CD4-positive, alpha-beta T cell (primary cell): ENCODE data around the gene LRRC3B. TPM values are rescaled to one million over a fixed set of nuclear protein-coding genes. Genes with fewer than 3 reads are reported as not detected.

Source experiments
- ATAC-seq: fragments of 200-7000 bp; cut with Tn5 transposase; one replicate; pipeline ENCODE4 v1.10.0; 2022; ENCODE audit warnings: mild to moderate bottlenecking; ENCODE audit not compliant: poor library complexity
- CTCF ChIA-PET: fragments of 350-600 bp; sonication (Branson Sonifier 250); formaldehyde crosslinking; loops from one replicate; lab custom pipeline; 2021; ENCODE audit warnings: antibody characterized with exemption, inconsistent platforms; lab: Charles Lee
- POLR2A ChIA-PET: fragments of 350-600 bp; sonication (Branson Sonifier 250); formaldehyde crosslinking; loops from one replicate; lab custom pipeline; 2021; ENCODE audit warnings: antibody characterized with exemption, inconsistent platforms; lab: Charles Lee
- DNase-seq, 14 experiments: peaks; one replicate each; pipeline ENCODE4 v3.0.0-alpha.2; 2013 to 2020; ENCODE audit warnings: mixed read lengths in 2 of 14
- H3K27ac ChIP-seq, 2 donors: one replicate each; pipeline versions ENCODE4 v1.5.1 to v1.7.0; 2013; ENCODE audit warnings: low read length in 2 of 2, low read depth in 1 of 2, mild to moderate bottlenecking in 1 of 2
- H3K27me3 ChIP-seq, 2 experiments: 1 replicate in 1 of 2; 2 replicates in 1 of 2; pipeline versions ENCODE4 v1.6.1 to v1.7.0; 2013; ENCODE audit warnings: low read length in 2 of 2, control low read depth in 1 of 2, mild to moderate bottlenecking in 1 of 2, moderate library complexity in 1 of 2; ENCODE audit not compliant: insufficient read depth in 2 of 2, control insufficient read depth in 1 of 2
- H3K36me3 ChIP-seq: one replicate; pipeline ENCODE4 v1.6.1; 2013; ENCODE audit warnings: low read length, control low read depth; ENCODE audit not compliant: insufficient read depth
- H3K4me1 ChIP-seq: one replicate; pipeline ENCODE4 v1.6.1; 2013; ENCODE audit warnings: low read length, control low read depth; ENCODE audit not compliant: insufficient read depth
- H3K4me3 ChIP-seq: one replicate; pipeline ENCODE4 v1.5.1; 2013; ENCODE audit warnings: mild to moderate bottlenecking, low read length, moderate library complexity
- H3K9me3 ChIP-seq, 2 experiments: 1 replicate in 1 of 2; 2 replicates in 1 of 2; pipeline versions ENCODE4 v1.6.1 to v1.7.0; 2013; ENCODE audit warnings: low read length in 2 of 2, mild to moderate bottlenecking in 2 of 2, control low read depth in 1 of 2, moderate library complexity in 1 of 2; ENCODE audit not compliant: control insufficient read depth in 1 of 2, insufficient read depth in 1 of 2
- H3K27ac Mint-ChIP-seq: one replicate; pipeline ENCODE4 v1.8.0; 2020; ENCODE audit warnings: mixed read lengths
- H3K27me3 Mint-ChIP-seq: one replicate; pipeline ENCODE4 v1.8.0; 2021; ENCODE audit warnings: mixed read lengths
- H3K36me3 Mint-ChIP-seq: one replicate; pipeline ENCODE4 v1.8.0; 2021; ENCODE audit warnings: low read depth, mixed read lengths
- H3K4me1 Mint-ChIP-seq: one replicate; pipeline ENCODE4 v1.8.0; 2021; ENCODE audit warnings: low read depth, mixed read lengths
- H3K4me3 Mint-ChIP-seq: one replicate; pipeline ENCODE4 v1.8.0; 2020; ENCODE audit warnings: mild to moderate bottlenecking, mixed read lengths
- H3K9me3 Mint-ChIP-seq: one replicate; pipeline ENCODE4 v1.8.0; 2020; ENCODE audit warnings: mixed read lengths
- CTCF ChIP-seq: fragments of 200-600 bp; IDR thresholded peaks from one replicate; pipeline ENCODE4 v1.8.0; 2022; ENCODE audit warnings: antibody characterized with exemption, mild to moderate bottlenecking
- intact Hi-C, 2 experiments: fragments of 100-400 bp; cut with DNase I in 1 of 2; cut with micrococcal nuclease in 1 of 2; formaldehyde crosslinking; loops; one replicate each; pipeline versions ENCODE4 v1.15.1 to v1.9.0; 2023 to 2025; cut with DNase I, micrococcal nuclease
- total RNA-seq, 174 experiments: library from RNA in 2 of 174; stranded (reverse) in 2 of 174; gene quantifications; one replicate each; pipeline ENCODE4 v1.2.3 and lab custom pipeline; 2021 to 2026

LRRC3B gene
- total RNA-seq, 2 experiments from 2014 or later, result not detected

- H3K27ac Mint-ChIP-seq, result no peak overlapping the region
- no peaks in the 10 kb centered on the region for H3K4me1 Mint-ChIP-seq
- no peaks in the 10 kb centered on the region for H3K9me3 Mint-ChIP-seq
- H3K27me3 ChIP-seq, result no peaks in the 10 kb centered on the region
- no peaks in the 10 kb centered on the region for H3K36me3 ChIP-seq
- ChIA-PET CTCF (no interaction called here), POLR2A (no interaction called here)
- H3K27me3 Mint-ChIP-seq, result no peaks in the 10 kb centered on the region
- no peak overlapping the region for H3K27ac ChIP-seq
- H3K4me1 ChIP-seq, result no peaks in the 10 kb centered on the region
- ATAC-seq (no peak), DNase-seq (no peak)
- H3K36me3 Mint-ChIP-seq, result no peaks in the 10 kb centered on the region
- intact Hi-C loops, result loop anchor here in 1 of 2 experiments (10.0 kb wide), 1 partner anchor 1074 kb away; no protein-coding TSS in a partner anchor
- H3K9me3 ChIP-seq, result no peaks in the 10 kb centered on the region
- H3K4me3 Mint-ChIP-seq, result no peak overlapping the region
- no peak overlapping the region for H3K4me3 ChIP-seq
- no peak for TF ChIP-seq CTCF
Observed at GRCh38 chr3:26719134-26719533, 96.6 kb downstream of the LRRC3B start.

- H3K27ac Mint-ChIP-seq, result no peak overlapping the region
- ATAC-seq, result no peak
Observed at GRCh38 chr3:26721047-26721446, 98.5 kb downstream of the LRRC3B start.

GRCh38 chr3:26731843-26732242 lies 109.3 kb downstream of the LRRC3B start:
- peaks cover 6% of the 10 kb centered on the region for H3K9me3 Mint-ChIP-seq
- H3K27ac ChIP-seq, result no peak overlapping the region
- H3K27ac Mint-ChIP-seq, result no peak overlapping the region
- DNase-seq (no peak), ATAC-seq (no peak)
- no peak overlapping the region for H3K4me3 Mint-ChIP-seq
- POLR2A ChIA-PET, result no interaction called here
- no peaks in the 10 kb centered on the region for H3K4me1 ChIP-seq
- H3K9me3 ChIP-seq, result no peaks in the 10 kb centered on the region
- CTCF ChIA-PET, result no interaction called here
- H3K4me3 ChIP-seq, result no peak overlapping the region
- H3K27me3 ChIP-seq, result no peaks in the 10 kb centered on the region
- no peak for TF ChIP-seq CTCF
- no peaks in the 10 kb centered on the region for H3K36me3 Mint-ChIP-seq
- intact Hi-C loops, result no loop called here
- H3K36me3 ChIP-seq, result no peaks in the 10 kb centered on the region
- H3K4me1 Mint-ChIP-seq, result no peaks in the 10 kb centered on the region
- H3K27me3 Mint-ChIP-seq, result no peaks in the 10 kb centered on the region

More at GRCh38 chr3:26721047-26721446, 98.5 kb downstream of the LRRC3B start:
- no peak for DNase-seq
- no peak for TF ChIP-seq CTCF
- no peaks in the 10 kb centered on the region for H3K4me1 Mint-ChIP-seq
- no peaks in the 10 kb centered on the region for H3K36me3 Mint-ChIP-seq
- H3K9me3 ChIP-seq, result no peaks in the 10 kb centered on the region
- ChIA-PET POLR2A (no interaction called here), CTCF (no interaction called here)
- no peaks in the 10 kb centered on the region for H3K36me3 ChIP-seq
- no peak overlapping the region for H3K4me3 ChIP-seq
- no peak overlapping the region for H3K27ac ChIP-seq
- H3K9me3 Mint-ChIP-seq, result no peaks in the 10 kb centered on the region
- no peaks in the 10 kb centered on the region for H3K27me3 ChIP-seq
- no peaks in the 10 kb centered on the region for H3K27me3 Mint-ChIP-seq
- intact Hi-C loops, result no loop called here
- no peaks in the 10 kb centered on the region for H3K4me1 ChIP-seq
- no peak overlapping the region for H3K4me3 Mint-ChIP-seq
